Duodenal mucosa (tissue), 2 donors: ENCODE measurements around the gene TANK.
"Not testable (repeated sequence)": the region's sequence is repeated elsewhere in the genome, so short reads cannot be mapped to it uniquely, and the experiment has no call there.

Source experiments
- H3K27ac ChIP-seq: one replicate; pipeline ENCODE4 v1.7.0; 2013; ENCODE audit warnings: low read depth, low read length
- H3K27me3 ChIP-seq, 2 donors: one replicate each; pipeline ENCODE4 v1.7.0; 2013; ENCODE audit warnings: low read length in 2 of 2, control low read depth in 1 of 2; ENCODE audit not compliant: insufficient read depth in 2 of 2, control insufficient read depth in 1 of 2
- H3K36me3 ChIP-seq, 2 donors: one replicate each; pipeline ENCODE4 v1.7.0; 2013; ENCODE audit warnings: low read length in 2 of 2, control low read depth in 1 of 2; ENCODE audit not compliant: insufficient read depth in 2 of 2, control insufficient read depth in 1 of 2
- H3K4me1 ChIP-seq, 2 donors: one replicate each; pipeline ENCODE4 v1.7.0; 2013; ENCODE audit warnings: low read length in 2 of 2, control low read depth in 1 of 2; ENCODE audit not compliant: insufficient read depth in 2 of 2, control insufficient read depth in 1 of 2
- H3K4me3 ChIP-seq, 2 donors: one replicate each; pipeline ENCODE4 v1.7.0; 2013; ENCODE audit warnings: low read length in 2 of 2, low read depth in 1 of 2
- H3K9ac ChIP-seq, 2 donors: one replicate each; pipeline ENCODE4 v1.7.0; 2013; ENCODE audit warnings: low read length in 2 of 2, low read depth in 1 of 2
- H3K9me3 ChIP-seq, 2 donors: one replicate each; pipeline ENCODE4 v1.7.0; 2013; ENCODE audit warnings: low read length in 2 of 2, control low read depth in 1 of 2; ENCODE audit not compliant: control insufficient read depth in 1 of 2

TANK gene

DNA sequence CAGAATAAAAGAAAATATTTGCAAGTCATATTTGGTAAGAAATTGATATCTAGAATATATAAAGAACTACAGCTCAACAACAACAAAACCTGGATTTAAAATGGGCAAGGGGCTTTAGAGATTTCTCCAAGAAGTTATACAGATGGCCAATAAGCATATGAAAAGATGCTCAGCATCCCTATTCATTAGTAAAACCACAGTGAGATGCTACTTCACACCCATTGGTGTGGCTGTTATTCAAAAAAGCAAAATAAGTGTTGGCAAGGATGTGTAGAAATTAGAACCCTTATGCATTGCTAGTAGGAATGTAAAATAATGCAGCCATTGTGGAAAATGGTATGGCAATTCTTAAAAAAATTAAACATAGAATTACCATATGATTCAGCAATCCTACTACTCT is 29.8 kb downstream of the TANK start:
- H3K27me3 ChIP-seq: no peaks in the 10 kb centered on the region
- H3K9me3 ChIP-seq: no peaks in the 10 kb centered on the region
- H3K9ac ChIP-seq: no peak overlapping the region
- no peak overlapping the region for H3K4me3 ChIP-seq
- H3K4me1 ChIP-seq: no peaks in the 10 kb centered on the region
- H3K36me3 ChIP-seq: peaks cover 10 to 12% of the 10 kb centered on the region in 2 donors
- no peak overlapping the region for H3K27ac ChIP-seq

DNA sequence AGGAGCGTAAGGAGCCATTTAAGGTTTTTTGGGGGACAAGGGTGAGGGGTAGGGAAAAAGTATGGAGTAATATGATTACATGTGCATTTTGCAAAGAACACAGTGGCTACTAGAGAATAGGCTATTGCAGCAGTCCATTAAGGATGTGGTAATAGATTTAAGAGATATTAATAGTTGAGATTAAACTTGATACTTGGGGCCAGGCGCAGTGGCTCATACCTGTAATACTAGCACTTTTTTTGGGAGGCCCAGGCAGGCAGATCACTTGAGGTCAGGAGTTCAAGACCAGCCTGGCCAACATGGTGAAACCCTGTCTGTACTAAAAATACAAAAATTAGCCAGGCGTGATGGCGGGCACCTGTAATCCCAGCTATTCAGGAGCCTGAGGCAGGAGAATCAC is 35.4 kb downstream of the TANK start:
- not testable (repeated sequence) for H3K9ac ChIP-seq, H3K4me1 ChIP-seq, H3K27me3 ChIP-seq, H3K27ac ChIP-seq, H3K4me3 ChIP-seq, H3K9me3 ChIP-seq
- peaks cover 9 to 17% of the 10 kb centered on the region in 2 donors for H3K36me3 ChIP-seq

DNA sequence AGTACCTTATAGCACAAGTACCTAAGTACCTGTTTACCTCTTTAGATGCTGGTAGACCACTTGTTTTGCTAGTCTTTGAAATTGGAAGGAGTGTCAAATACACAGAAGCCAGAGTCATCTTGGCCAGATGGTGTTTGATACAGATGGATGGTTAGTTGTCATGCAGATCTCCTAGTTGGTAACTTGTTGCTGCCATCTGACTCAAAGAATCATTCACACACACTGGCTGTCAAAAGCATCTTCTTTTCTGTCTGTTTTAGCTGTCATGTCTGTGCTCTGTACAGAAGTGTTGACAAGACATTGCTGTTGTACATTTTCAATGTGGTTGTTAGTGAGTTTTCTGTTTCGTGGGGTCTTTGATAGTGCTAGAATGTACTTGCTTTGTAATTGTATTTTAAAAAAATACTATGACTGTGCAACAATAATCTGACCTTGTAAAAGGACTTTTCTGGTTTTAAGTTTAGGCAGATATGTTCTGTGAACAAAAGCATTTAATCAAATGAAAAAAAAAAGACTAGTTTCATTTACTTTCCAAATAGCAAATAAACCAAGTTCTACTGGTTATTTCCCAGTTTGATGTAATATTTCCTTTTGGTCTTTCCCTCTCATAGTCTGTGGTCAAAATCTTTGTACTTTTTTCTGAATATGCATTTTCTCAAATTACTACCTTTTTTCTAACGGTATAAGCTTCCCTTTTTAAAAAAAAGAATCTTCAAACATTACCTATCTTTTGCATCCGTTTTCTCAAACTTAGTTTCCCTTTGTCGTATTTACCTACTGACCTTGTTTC is 39.9 kb downstream of the TANK start:
- Histone ChIP-seq H3K27me3 (no peaks in the 10 kb centered on the region), H3K9me3 (no peaks in the 10 kb centered on the region), H3K4me3 (no peak overlapping the region), H3K4me1 (peaks cover 0 to 8% of the 10 kb centered on the region in 2 donors), H3K27ac (no peak overlapping the region), H3K36me3 (peaks cover 6 to 24% of the 10 kb centered on the region in 2 donors), H3K9ac (no peak overlapping the region)

DNA sequence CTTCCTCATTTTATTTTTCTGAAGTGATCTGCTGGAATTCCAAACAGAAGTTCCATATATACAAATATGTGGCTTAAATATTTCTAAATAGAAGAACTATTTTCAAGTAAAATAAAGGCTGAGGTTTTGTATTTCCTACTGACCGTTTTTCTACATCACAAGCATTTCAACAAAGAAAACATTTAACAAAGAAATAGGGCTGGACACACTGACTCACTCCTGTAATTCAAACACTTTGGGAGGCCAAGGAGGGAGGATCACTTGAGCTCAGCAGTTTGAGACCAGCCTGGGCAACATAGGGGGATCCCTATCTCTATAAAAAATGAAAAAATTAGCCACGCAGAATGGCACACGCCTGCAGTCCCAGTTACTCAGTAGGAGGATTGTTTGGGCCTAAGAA is 44.6 kb downstream of the TANK start:
- Histone ChIP-seq H3K9ac (no peak overlapping the region), H3K4me1 (peaks cover 0 to 7% of the 10 kb centered on the region in 2 donors), H3K4me3 (no peak overlapping the region), H3K9me3 (no peaks in the 10 kb centered on the region), H3K36me3 (peaks cover 6 to 29% of the 10 kb centered on the region in 2 donors), H3K27ac (no peak overlapping the region), H3K27me3 (no peaks in the 10 kb centered on the region)

DNA sequence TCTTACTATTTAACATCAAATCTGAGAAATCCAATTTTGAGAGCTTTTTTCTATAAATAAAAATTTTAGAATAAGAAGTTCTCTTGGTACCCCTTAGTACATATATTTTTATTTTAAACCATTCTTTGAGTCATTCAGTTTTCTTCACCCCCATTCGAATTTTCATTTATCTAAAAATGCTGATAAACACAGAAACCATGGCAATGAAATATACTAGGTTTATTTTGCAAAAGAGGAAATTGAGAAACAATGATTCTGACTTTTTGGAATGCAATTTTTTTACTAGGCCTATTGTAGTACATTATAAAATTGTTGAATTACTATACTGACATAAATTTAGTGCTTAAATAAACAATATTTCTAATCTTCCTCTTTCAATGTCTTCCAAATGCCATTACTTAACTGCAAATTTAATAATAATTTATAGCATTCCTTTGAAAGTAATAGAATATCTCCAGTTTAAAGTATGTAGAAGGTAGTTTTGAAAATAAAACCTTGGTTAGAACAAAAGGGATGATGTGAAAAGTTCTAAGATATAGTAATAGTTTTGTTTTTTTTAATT is 46.3 kb downstream of the TANK start:
- Histone ChIP-seq H3K9me3 (no peaks in the 10 kb centered on the region), H3K36me3 (peaks cover 9 to 35% of the 10 kb centered on the region in 2 donors), H3K9ac (no peak overlapping the region), H3K27me3 (no peaks in the 10 kb centered on the region), H3K27ac (no peak overlapping the region), H3K4me3 (no peak overlapping the region), H3K4me1 (no peaks in the 10 kb centered on the region)

DNA sequence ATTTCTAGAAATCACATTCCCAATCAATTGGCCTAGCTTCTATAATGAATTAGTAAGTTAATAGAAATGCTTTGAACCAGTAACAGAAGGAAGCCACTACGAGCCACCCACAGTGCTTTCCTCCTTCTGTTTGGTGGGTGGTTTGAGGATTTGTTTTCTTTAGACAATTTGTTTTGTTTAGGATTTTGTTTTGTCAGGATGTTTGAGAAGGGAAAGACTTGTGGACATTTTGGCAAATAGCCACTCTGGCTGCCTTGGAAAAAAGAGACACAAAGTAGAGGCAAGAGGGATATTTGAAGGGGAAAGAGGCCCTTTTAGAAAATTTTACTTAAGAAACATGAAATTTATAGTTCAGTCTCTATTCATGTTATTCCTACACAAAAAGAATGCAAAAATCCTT is 47.7 kb downstream of the TANK start:
- H3K9ac ChIP-seq: no peak overlapping the region
- no peaks in the 10 kb centered on the region for H3K27me3 ChIP-seq
- no peak overlapping the region for H3K27ac ChIP-seq
- peaks cover 11 to 37% of the 10 kb centered on the region in 2 donors for H3K36me3 ChIP-seq
- H3K9me3 ChIP-seq: no peaks in the 10 kb centered on the region
- no peak overlapping the region for H3K4me3 ChIP-seq
- H3K4me1 ChIP-seq: no peaks in the 10 kb centered on the region

DNA sequence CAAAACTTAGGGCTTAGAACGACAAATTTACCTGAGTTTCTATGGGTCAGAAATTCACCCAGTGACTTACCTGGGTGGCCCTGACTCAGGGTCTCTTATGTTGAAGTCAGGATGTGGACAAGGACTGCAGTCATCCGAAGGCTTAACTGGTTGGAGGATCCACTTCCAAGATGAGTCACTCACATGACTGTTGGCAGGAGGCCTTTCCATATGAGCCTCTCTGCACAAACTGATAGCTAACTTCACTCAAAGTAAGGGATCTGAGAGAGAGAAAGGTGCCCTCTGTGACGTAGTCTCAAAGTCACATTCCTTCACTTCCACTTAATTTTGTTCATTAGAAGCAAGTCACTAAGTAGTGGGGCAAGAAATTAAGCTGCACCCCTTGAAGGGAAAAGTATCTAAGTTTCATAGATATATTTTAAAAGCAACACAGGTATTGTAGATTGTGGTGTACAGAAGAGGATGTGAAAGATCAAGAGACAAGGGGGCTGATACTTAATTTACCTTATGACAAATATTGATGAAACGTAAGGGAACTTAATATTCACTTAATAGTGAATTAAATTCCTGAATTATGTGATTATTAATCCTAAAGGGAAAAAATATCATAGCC is 48.4 kb downstream of the TANK start:
- no peak overlapping the region for H3K9ac ChIP-seq

DNA sequence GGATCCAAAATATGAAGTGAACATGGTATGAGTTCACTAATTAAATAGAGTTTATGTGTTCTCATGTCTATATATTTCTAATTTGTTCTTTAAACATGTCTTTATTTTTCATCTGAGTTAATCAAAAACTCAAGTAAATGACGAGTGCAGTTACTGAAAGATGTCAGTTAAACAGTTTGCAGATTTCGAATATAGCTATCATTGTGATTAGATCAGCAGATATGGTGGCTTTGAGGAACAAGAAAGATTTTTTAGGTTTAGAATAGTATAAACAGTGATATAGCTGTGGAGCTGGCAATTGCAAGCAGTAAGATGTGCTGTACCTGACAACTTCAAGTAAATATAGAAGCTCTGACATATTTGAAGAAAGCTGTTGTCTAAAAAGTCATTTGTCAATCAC is 49.7 kb downstream of the TANK start:
- Histone ChIP-seq H3K36me3 (peaks cover 8 to 27% of the 10 kb centered on the region in 2 donors), H3K4me3 (no peak overlapping the region), H3K27ac (no peak overlapping the region), H3K9me3 (no peaks in the 10 kb centered on the region), H3K9ac (no peak overlapping the region), H3K27me3 (no peaks in the 10 kb centered on the region), H3K4me1 (no peaks in the 10 kb centered on the region)

More for the DNA sequence above, 48.4 kb downstream of the TANK start:
- Histone ChIP-seq H3K36me3 (peaks cover 8 to 37% of the 10 kb centered on the region in 2 donors), H3K4me1 (no peaks in the 10 kb centered on the region), H3K9me3 (no peaks in the 10 kb centered on the region), H3K4me3 (no peak overlapping the region), H3K27me3 (no peaks in the 10 kb centered on the region), H3K27ac (no peak overlapping the region)

DNA sequence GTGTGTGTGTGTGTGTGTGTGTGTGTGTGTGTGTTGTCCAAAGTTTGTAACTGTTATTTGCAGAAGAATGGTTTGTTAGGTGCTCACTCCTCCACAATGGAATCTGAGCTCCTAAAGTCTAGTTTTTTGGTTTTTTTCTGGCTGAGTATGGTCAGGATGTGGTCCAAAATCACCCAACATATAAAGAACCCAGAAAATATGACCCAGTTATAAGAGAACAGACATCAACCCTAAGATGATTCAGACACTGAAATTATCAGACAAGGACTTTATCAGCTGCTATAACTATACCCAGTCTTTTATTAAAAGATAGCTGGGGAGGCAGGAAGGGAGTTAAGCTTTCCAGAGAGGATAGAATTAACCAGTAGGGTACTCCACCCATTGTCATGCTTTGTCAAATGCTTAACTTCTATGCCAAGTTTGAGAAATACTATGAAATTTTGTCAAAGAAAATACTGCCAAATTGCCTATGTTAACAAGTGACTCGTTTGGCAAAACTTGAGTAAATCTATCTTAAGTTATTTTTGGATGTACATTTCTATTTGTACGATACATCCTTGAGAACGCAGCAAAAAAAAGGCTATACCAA is 57.5 kb downstream of the TANK start:
- Histone ChIP-seq H3K36me3 (no peaks in the 10 kb centered on the region), H3K4me3 (no peak overlapping the region), H3K27ac (no peak overlapping the region), H3K4me1 (no peaks in the 10 kb centered on the region), H3K9ac (no peak overlapping the region), H3K9me3 (no peaks in the 10 kb centered on the region), H3K27me3 (no peaks in the 10 kb centered on the region)

DNA sequence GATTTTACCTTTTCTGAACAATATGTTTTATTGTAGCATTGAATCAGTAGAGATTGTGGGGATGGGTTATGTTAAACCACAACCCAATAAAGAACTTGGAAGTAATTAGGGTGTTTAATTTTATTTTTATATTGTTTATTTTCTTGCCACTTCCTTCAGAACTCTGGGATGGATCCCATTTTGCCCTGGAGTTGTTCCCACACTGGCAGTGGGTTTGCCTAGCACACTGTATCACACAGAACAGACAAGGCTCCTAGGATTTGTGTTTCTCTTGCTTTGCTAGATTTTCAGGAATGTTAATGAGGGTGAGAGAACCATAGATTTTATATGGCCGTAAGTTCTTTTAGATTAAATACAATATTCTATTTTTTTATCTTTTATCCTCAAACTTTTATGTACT is 59.0 kb downstream of the TANK start:
- no peak overlapping the region for H3K9ac ChIP-seq
- H3K4me3 ChIP-seq: no peak overlapping the region
- H3K4me1 ChIP-seq: no peaks in the 10 kb centered on the region
- no peaks in the 10 kb centered on the region for H3K9me3 ChIP-seq
- no peaks in the 10 kb centered on the region for H3K27me3 ChIP-seq
- no peak overlapping the region for H3K27ac ChIP-seq
- no peaks in the 10 kb centered on the region for H3K36me3 ChIP-seq
